HepG2 (cell line): Measurements from ENCODE around the gene AUTS2. TPM values are rescaled to one million over a fixed set of nuclear protein-coding genes. Genes with fewer than 3 reads are reported as not detected.

ENCODE experiments used
- ATAC-seq: fragments of 200-7000 bp; cut with Tn5 transposase; 3 replicates; pipeline ENCODE4 v1.9.1; 2020; ENCODE audit warnings: mild to moderate bottlenecking, moderate library complexity
- BruUV-seq: library from RNA; stranded (reverse); fragments of 400-500 nt; replicated peaks from 2 replicates; lab custom pipeline; 2021; lab: Mats Ljungman, UMichigan
- CTCF ChIA-PET: fragments of 300-600 bp; formaldehyde crosslinking; extraction: SDS; loops from one replicate; lab custom pipeline; 2021; ENCODE audit warnings: low total read pairs, inconsistent platforms, low intra/inter-chr PET ratio; lab: Yijun Ruan, JAX
- POLR2A ChIA-PET: fragments of 350-600 bp; sonication (Branson Sonifier 250); formaldehyde crosslinking; loops from one replicate; lab custom pipeline; 2020; ENCODE audit warnings: antibody characterized with exemption, inconsistent platforms; lab: Yijun Ruan, JAX
- DNase-seq: peaks from one replicate; pipeline ENCODE4 v3.0.0-alpha.2; 2015; ENCODE audit warnings: low spot score
- FAIRE-seq: peaks from 3 replicates; lab custom pipeline; 2011; peaks lifted over from hg19 to GRCh38; lab: Jason Lieb, UNC
- H2AFZ ChIP-seq: one replicate; pipeline ENCODE4 v1.6.1; 2011; ENCODE audit warnings: low read length, inconsistent platforms
- H3K27ac ChIP-seq: fragments of 300-600 bp; 3 replicates; pipeline ENCODE4 v1.8.0; 2011; ENCODE audit warnings: mixed run types, mild to moderate bottlenecking, mixed read lengths, low read length, inconsistent platforms; ENCODE audit not compliant: insufficient read depth; ENCODE audit errors: extremely low read length
- H3K27me3 ChIP-seq, 2 experiments: fragments of 200-600 bp in 1 of 2; 2 replicates in 1 of 2; 3 replicates in 1 of 2; pipeline versions ENCODE4 v1.6.0 to v1.8.0; 2011; ENCODE audit warnings: low read length in 2 of 2, mild to moderate bottlenecking in 2 of 2, moderate library complexity in 2 of 2, inconsistent platforms in 1 of 2; ENCODE audit not compliant: insufficient read depth in 2 of 2, control insufficient read depth in 1 of 2
- H3K36me3 ChIP-seq, 2 experiments: fragments of 200-600 bp in 1 of 2; replicated peaks in 1 of 2; 2 replicates in 1 of 2; 3 replicates in 1 of 2; pipeline versions ENCODE4 v1.5.1 to v1.8.0; 2011; ENCODE audit warnings: low read length in 2 of 2, inconsistent platforms in 1 of 2; ENCODE audit not compliant: insufficient read depth in 2 of 2, control insufficient read depth in 1 of 2
- H3K4me1 ChIP-seq: 2 replicates; pipeline ENCODE4 v1.5.1; 2012; ENCODE audit warnings: low read length, inconsistent platforms; ENCODE audit not compliant: insufficient read depth
- H3K4me2 ChIP-seq: 2 replicates; pipeline ENCODE4 v1.6.0; 2011; ENCODE audit warnings: low read depth, low read length, inconsistent platforms
- H3K4me3 ChIP-seq, 3 experiments: fragments of 200-600 bp in 1 of 3; sonication (generic), shearing (Covaris generic) in 1 of 3; replicated peaks in 1 of 3; 2 replicates each; pipeline ENCODE4 v1.5.1; 2011 to 2016; ENCODE audit warnings: low read length in 3 of 3, inconsistent platforms in 2 of 3, low read depth in 2 of 3, mild to moderate bottlenecking in 2 of 3, control low read depth in 1 of 3, mixed read lengths in 1 of 3; ENCODE audit not compliant: insufficient read depth in 1 of 3
- H3K79me2 ChIP-seq: one replicate; pipeline ENCODE4 v1.6.1; 2011; ENCODE audit warnings: low read length, inconsistent platforms; ENCODE audit not compliant: insufficient read depth
- H3K9ac ChIP-seq: 2 replicates; pipeline ENCODE4 v1.6.0; 2011; ENCODE audit warnings: mild to moderate bottlenecking, low read depth, low read length, inconsistent platforms; ENCODE audit not compliant: insufficient read depth
- H3K9me3 ChIP-seq: 2 replicates; pipeline ENCODE4 v1.5.1; 2012; ENCODE audit warnings: mild to moderate bottlenecking, low read length
- H4K20me1 ChIP-seq: 2 replicates; pipeline ENCODE4 v1.6.0; 2011; ENCODE audit warnings: inconsistent platforms, mild to moderate bottlenecking, low read length, moderate library complexity; ENCODE audit not compliant: insufficient read depth
- FIP1L1 ChIP-seq: fragments of 200-400 bp; formaldehyde crosslinking; IDR thresholded peaks from 2 replicates; pipeline ENCODE4 v1.6.1; 2018; ENCODE audit warnings: low read depth, mild to moderate bottlenecking, low read length, moderate library complexity, borderline replicate concordance; ENCODE audit not compliant: insufficient read depth
- MED8 ChIP-seq: sonication (generic); formaldehyde crosslinking; IDR thresholded peaks from 2 replicates; pipeline ENCODE4 v1.8.1; 2023; ENCODE audit warnings: mild to moderate bottlenecking, missing genetic modification reagents; ENCODE audit not compliant: insufficient replicate concordance
- STAG1 ChIP-seq: sonication (generic); formaldehyde crosslinking; IDR thresholded peaks from 2 replicates; pipeline ENCODE4 v1.4.0; 2020; ENCODE audit warnings: missing genetic modification reagents
- WGBS: methylation state at CpG from one replicate; pipeline ENCODE4 v1.1.6; 2017; ENCODE audit warnings: low lambda C conversion rate; 5-methylcytosine and 5-hydroxymethylcytosine counted together
- in situ Hi-C: cut with HindIII; loops from 2 replicates; pipeline ENCODE4 v1.10.0; 2017; ENCODE audit warnings: low pct_unique_long_range_greater_than_20kb; ENCODE audit not compliant: extremely low pct_ligation_motif_present
- intact Hi-C: fragments of 100-400 bp; cut with micrococcal nuclease; formaldehyde crosslinking; loops from one replicate; pipeline ENCODE4 v1.10.0; 2022; ENCODE audit not compliant: unreplicated experiment
- polyA plus RNA-seq, 8 experiments: library from polyadenylated mRNA; depleted of rRNA in 3 of 8; stranded (reverse) in 7 of 8; unstranded in 1 of 8; fragments of >200 nt; fragmentation: Illumina TruSeq in 4 of 8; extraction: Trizol in 4 of 8; gene quantifications; 2 replicates each; pipeline versions ENCODE4 v1.2.1 to v1.2.3, GENCODE V29; 2011 to 2016; ENCODE audit warnings: low read depth in 4 of 8, missing spikeins in 1 of 8, mixed read lengths in 1 of 8; ENCODE audit not compliant: insufficient read depth in 1 of 8
- total RNA-seq, 5 experiments: library from RNA; depleted of rRNA; stranded (reverse); fragments of >200 nt; fragmentation: Illumina TruSeq; extraction: Trizol; gene quantifications; 2 replicates each; pipeline ENCODE4 v1.2.3, GENCODE V29; 2016; ENCODE audit warnings: low read depth in 1 of 5
- TF ChIP-seq, protein P1 (sequence below): sonication (generic); formaldehyde crosslinking; IDR thresholded peaks from 2 replicates; pipeline ENCODE4; 2020; ENCODE audit warnings: missing genetic modification reagents, mild to moderate bottlenecking, borderline replicate concordance

The AUTS2 gene
- total and polyA plus RNA-seq, 2 of the 13 experiments (the other 11 are each of a cell fraction or from before 2014, with no cell fraction given) = 0.38 TPM; not detected in 1

DNA sequence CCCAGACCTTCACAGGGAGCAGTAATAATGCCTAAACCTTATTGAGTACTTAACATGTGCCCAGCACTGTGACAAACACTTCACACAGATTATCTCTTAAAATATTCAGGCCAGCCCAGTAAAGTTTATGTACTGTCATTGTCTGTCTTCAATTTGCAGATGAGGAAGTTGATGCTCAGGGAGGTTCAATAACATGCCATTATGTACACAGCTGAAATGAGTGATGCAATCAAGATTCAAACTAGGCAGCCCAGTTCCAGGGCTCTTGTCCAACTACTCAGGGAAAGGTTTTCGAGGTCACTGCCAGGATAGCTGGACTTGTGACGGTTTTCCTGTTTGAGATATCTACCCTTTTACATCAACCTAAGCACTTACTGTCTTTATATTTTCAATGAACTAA is 56.1 kb downstream of the AUTS2 start (continued):
- TF ChIP-seq, protein P1, sequence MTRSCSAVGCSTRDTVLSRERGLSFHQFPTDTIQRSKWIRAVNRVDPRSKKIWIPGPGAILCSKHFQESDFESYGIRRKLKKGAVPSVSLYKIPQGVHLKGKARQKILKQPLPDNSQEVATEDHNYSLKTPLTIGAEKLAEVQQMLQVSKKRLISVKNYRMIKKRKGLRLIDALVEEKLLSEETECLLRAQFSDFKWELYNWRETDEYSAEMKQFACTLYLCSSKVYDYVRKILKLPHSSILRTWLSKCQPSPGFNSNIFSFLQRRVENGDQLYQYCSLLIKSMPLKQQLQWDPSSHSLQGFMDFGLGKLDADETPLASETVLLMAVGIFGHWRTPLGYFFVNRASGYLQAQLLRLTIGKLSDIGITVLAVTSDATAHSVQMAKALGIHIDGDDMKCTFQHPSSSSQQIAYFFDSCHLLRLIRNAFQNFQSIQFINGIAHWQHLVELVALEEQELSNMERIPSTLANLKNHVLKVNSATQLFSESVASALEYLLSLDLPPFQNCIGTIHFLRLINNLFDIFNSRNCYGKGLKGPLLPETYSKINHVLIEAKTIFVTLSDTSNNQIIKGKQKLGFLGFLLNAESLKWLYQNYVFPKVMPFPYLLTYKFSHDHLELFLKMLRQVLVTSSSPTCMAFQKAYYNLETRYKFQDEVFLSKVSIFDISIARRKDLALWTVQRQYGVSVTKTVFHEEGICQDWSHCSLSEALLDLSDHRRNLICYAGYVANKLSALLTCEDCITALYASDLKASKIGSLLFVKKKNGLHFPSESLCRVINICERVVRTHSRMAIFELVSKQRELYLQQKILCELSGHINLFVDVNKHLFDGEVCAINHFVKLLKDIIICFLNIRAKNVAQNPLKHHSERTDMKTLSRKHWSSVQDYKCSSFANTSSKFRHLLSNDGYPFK (CRISPR knock-in tag) = no peak

DNA sequence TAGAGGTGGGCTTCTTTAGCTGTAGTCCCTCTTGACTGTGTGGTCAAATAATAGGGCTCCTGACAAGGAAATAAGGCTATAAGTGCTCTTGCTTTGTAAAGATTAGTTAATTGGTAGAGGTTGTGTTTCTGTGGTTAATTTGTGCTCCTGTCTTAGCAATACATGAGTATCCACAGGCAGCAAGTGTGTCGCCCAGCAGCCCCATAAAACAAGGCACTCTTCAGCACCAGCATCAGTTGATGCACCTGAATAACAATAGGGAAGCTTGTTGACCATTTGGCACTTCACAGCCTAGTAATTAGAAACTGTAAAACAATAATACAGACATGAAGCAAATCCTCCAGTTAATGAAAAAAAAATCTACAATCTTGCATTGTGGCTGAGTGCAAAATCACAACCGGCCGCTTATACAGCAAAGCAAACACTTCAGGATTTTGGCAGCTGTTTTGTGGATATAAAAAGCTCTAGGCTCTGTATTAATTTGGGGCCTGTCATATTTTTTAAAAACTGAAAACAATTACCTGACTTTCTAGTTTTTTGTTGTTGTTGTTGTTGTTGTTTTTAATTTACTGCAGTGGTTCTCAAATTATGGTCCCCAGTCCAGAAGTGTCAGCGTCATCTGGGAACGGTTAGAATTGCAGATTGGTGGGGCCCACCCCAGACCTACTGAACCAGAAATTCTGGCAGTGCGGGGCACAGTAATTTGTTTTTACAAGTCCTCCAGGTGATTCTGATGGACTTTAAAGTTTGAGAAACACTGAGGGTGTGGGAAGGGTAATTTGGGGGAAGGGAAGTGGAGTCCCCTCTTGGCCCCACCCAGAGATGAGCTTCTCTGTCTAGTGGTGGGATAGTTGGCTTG is 56.8 kb downstream of the AUTS2 start:
- BruUV-seq = no TSS peak
- 0 out of 5 replicates have a peak, but pooled peaks cover 0 to 1% of the 10 kb centered on the region in 2 experiments for H3K27me3 ChIP-seq
- intact Hi-C loops (loop anchor here (10.0 kb wide), 1 partner anchor 1060 kb away; no protein-coding TSS in a partner anchor), in situ Hi-C loops (no loop called here)
- no peak overlapping the region for H3K4me3 ChIP-seq
- no peak overlapping the region for H2AFZ ChIP-seq
- no peak for DNase-seq
- CTCF ChIA-PET = no interaction called here
- no peaks in the 10 kb centered on the region for H3K79me2 ChIP-seq
- no peaks in the 10 kb centered on the region for H3K9me3 ChIP-seq
- no peaks in the 10 kb centered on the region for H4K20me1 ChIP-seq
- H3K9ac ChIP-seq = no peak overlapping the region
- POLR2A ChIA-PET = no interaction called here
- H3K36me3 ChIP-seq = no peaks in the 10 kb centered on the region
- 84% methylated on average over 6 of the region's 6 CpGs for WGBS
- H3K4me1 ChIP-seq = no peaks in the 10 kb centered on the region
- no peak overlapping the region for H3K27ac ChIP-seq
- H3K4me2 ChIP-seq = no peak overlapping the region
- no peak for FAIRE-seq
- TF ChIP-seq STAG1 (CRISPR knock-in tag) (no peak), FIP1L1 (no peak), MED8 (CRISPR knock-in tag) (no peak)
- no peak for ATAC-seq
